BLaER1 treated with 17β-estradiol and CSF1 and Interleukin-3, amounts not matched to agents 10 nM and 100 nM (cell line): ENCODE measurements around the gene PUS7.
A peak's percentile ranks its signal among the peaks of the same experiment; 100 is the strongest.
"Not testable (repeated sequence)": the region's sequence is repeated elsewhere in the genome, so short reads cannot be mapped to it uniquely, and the experiment has no call there.

Experiments
- H3K27ac ChIP-seq, 11 experiments: shearing (Covaris generic); formaldehyde crosslinking; 2 replicates each; pipeline ENCODE4 v1.8.1; 2022
- H3K27me3 ChIP-seq, 11 experiments: shearing (Covaris generic); formaldehyde crosslinking; 2 replicates each; pipeline ENCODE4 v1.8.1; 2022
- H3K36me3 ChIP-seq, 11 experiments: shearing (Covaris generic); formaldehyde crosslinking; 2 replicates each; pipeline ENCODE4 v1.8.1; 2022
- H3K4me1 ChIP-seq, 10 experiments: shearing (Covaris generic); formaldehyde crosslinking; 2 replicates each; pipeline ENCODE4 v1.8.1; 2022
- H3K4me2 ChIP-seq, 11 experiments: shearing (Covaris generic); formaldehyde crosslinking; 2 replicates each; pipeline ENCODE4 v1.8.1; 2022
- H3K4me3 ChIP-seq, 10 experiments: shearing (Covaris generic); formaldehyde crosslinking; 2 replicates each; pipeline ENCODE4 v1.8.1; 2022
- H3K9ac ChIP-seq, 11 experiments: shearing (Covaris generic); formaldehyde crosslinking; 2 replicates each; pipeline ENCODE4 v1.8.1; 2022
- H3K9me3 ChIP-seq, 11 experiments: shearing (Covaris generic); formaldehyde crosslinking; replicated peaks in 1 of 11; 2 replicates each; pipeline ENCODE4 v1.8.1; 2022
- H4K20me1 ChIP-seq, 11 experiments: shearing (Covaris generic); formaldehyde crosslinking; 2 replicates each; pipeline ENCODE4 v1.8.1; 2022
- Cebpa-rat ChIP-seq, 11 experiments: shearing (Covaris generic); IDR thresholded peaks; 2 replicates each; pipeline ENCODE4 v1.8.1; 2022

PUS7 gene

DNA sequence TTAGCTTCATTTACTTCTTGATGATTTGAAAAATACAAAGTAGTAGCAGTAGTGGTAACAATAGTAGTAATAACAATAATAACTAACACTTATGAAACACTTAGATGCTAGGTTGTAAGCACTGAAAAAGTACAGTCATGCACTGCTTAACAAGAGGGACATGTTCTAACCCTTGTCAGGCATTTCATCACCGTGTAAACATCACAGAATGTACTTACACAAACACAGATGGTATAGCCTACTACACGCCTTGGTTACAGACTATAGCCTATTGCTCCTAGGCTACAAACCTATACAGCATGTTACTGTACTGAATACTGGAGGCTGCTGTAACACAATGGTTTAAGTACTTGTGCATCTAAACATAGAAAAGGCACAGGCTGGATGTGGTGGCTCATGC is 60.6 kb downstream of the PUS7 start:
- Histone ChIP-seq H3K27me3 (no peaks in the 10 kb centered on the region), H3K27ac (no peak overlapping the region), H4K20me1 (no peaks in the 10 kb centered on the region), H3K4me1 (no peaks in the 10 kb centered on the region), H3K4me3 (no peak overlapping the region), H3K36me3 (peaks cover 49 to 100% (median 87%) of the 10 kb centered on the region in 11 experiments), H3K9me3 (no peaks in the 10 kb centered on the region), H3K9ac (no peak overlapping the region), H3K4me2 (no peak overlapping the region)
- no peak for TF ChIP-seq Cebpa-rat (IDR thresholded peaks at IDR 0.05)

DNA sequence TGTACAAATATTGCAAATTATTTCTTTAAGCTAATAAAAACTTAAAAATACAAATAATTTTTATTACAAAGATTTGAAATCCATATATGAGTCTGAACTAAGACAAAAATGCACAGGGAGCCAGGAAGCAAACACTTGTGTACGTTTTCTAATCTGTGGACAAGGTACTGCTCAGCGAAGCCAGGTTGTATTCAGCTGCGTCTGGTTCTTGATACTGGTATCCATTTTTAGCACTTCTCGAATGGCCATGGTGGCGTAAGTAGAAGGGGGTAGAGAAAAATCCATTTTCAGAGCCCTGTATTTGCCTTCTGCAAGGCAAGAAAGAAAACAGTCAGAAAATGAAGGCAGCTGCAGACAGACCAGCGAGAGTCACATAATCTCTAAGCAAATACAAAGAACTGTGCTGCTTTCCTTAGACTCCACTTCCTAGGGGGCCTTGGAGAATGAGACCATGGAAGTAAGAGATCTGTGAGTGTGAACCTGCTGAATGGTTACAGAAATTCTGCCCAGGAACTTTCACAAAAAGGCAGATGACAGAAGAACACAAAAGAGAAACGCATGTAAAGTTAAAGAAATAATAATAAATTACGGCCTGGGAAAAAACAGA is 64.3 kb downstream of the PUS7 start:
- H3K4me1 ChIP-seq: peaks cover 0 to 7% (median under 1%) of the 10 kb centered on the region in 10 experiments; a peak in 3 of 20 replicates
- peaks cover 36 to 78% (median 62%) of the 10 kb centered on the region in 11 experiments for H3K36me3 ChIP-seq
- H3K9ac ChIP-seq: no peak overlapping the region
- H3K4me3 ChIP-seq: no peak overlapping the region
- no peaks in the 10 kb centered on the region for H3K9me3 ChIP-seq
- no peak overlapping the region for H3K27ac ChIP-seq
- H3K27me3 ChIP-seq: no peaks in the 10 kb centered on the region
- H3K4me2 ChIP-seq: no peak overlapping the region
- no peak for TF ChIP-seq Cebpa-rat (IDR thresholded peaks at IDR 0.05)
- no peaks in the 10 kb centered on the region for H4K20me1 ChIP-seq

DNA sequence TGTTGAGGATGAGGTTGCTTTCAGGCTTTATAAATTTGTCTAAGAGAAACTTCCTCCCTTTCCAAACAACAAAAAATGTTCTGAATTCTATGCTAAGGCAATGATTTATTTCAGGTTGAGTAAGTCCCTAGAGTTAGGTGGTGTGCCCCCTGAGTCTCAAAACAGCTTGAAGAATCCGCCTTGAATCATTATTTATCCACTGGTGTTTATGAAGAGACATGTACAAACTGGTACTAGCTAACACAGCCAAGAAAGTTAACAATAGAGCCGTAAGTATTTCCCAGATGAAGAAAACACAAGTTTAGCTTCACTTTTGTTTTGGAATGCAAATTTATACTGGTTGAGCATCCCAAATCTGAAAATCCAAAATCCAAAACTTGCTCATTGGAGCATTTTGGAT is 67.2 kb downstream of the PUS7 start:
- no peak overlapping the region for H3K27ac ChIP-seq
- H3K27me3 ChIP-seq: no peaks in the 10 kb centered on the region
- no peak for TF ChIP-seq Cebpa-rat (IDR thresholded peaks at IDR 0.05)
- no peak overlapping the region for H3K4me2 ChIP-seq
- peaks cover 0 to 10% (median 8%) of the 10 kb centered on the region in 10 experiments; a peak in 9 of 20 replicates for H3K4me1 ChIP-seq
- no peaks in the 10 kb centered on the region for H4K20me1 ChIP-seq
- H3K36me3 ChIP-seq: peaks cover 23 to 50% (median 38%) of the 10 kb centered on the region in 11 experiments
- H3K9ac ChIP-seq: no peak overlapping the region
- H3K9me3 ChIP-seq: no peaks in the 10 kb centered on the region
- H3K4me3 ChIP-seq: no peak overlapping the region

DNA sequence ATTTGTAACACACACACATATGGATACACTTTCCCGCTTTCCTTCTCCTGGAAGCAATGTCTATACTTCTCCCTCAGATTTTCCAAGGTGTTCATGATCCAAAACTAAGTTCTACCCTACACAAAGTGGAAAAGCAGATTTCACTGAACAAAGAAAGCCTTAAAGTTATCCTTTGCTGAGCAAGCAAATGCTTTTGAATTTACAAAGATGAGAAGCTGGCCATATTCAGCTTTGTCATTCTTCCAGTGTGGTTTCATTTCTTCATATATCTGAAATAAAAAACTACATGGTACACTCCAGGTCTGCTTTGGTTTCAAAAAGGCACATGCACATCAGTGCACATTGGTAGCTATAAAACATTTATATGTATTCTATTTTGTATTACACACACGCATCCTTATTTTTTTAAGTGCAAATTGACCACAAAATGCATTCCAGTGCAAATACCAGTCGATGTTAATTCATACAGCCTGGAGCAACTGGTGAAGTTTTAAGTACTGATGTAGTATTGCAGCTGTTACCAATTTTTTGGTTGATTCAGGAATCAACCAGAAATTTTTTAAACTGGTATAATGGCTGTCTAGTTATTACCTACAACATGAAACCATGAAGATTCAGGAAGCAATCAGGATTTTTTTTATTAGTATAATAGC is 67.8 kb downstream of the PUS7 start:
- Histone ChIP-seq H3K4me3 (no peak overlapping the region), H3K27me3 (no peaks in the 10 kb centered on the region), H3K4me2 (0 out of 22 replicates have a peak overlapping the region, but pooled peaks of 1 of the 11 experiments have one; percentile 27), H3K9ac (no peak overlapping the region), H3K27ac (no peak overlapping the region), H4K20me1 (no peaks in the 10 kb centered on the region), H3K4me1 (peaks cover 0 to 10% (median 8%) of the 10 kb centered on the region in 10 experiments; a peak in 10 of 20 replicates), H3K9me3 (no peaks in the 10 kb centered on the region), H3K36me3 (peaks cover 23 to 43% (median 32%) of the 10 kb centered on the region in 11 experiments)
- TF ChIP-seq Cebpa-rat (IDR thresholded peaks at IDR 0.05): no peak

DNA sequence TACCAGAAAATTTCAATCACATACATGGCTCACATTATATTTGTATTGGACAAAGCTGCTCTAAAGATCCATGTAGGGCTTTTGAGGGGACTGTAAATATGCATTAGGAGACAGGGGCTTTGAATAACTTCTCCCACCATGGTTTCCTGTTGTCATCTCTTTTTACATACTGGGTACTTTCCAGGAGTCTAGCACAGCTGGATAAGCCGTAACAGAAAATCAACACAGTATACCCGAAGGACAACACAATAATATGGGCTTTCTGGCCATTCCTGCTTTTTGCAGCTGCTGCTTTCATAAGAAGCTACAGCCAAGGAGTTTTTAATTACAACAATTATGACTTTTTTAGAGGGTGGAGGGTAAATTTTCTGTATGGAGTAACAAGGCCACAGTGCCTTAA is 70.0 kb downstream of the PUS7 start:
- peaks cover 5 to 21% (median 11%) of the 10 kb centered on the region in 11 experiments; a peak in 21 of 22 replicates for H3K36me3 ChIP-seq
- H4K20me1 ChIP-seq: no peaks in the 10 kb centered on the region
- TF ChIP-seq Cebpa-rat (IDR thresholded peaks at IDR 0.05): no peak
- peaks cover 9 to 24% (median 20%) of the 10 kb centered on the region in 10 experiments; a peak in 19 of 20 replicates for H3K4me1 ChIP-seq
- peak overlapping the region in 6 of 11 experiments; percentile 12 to 54 (median 25); a peak in 6 of 22 replicates for H3K4me2 ChIP-seq
- H3K9me3 ChIP-seq: no peaks in the 10 kb centered on the region
- H3K27ac ChIP-seq: no peak overlapping the region
- H3K4me3 ChIP-seq: no peak overlapping the region
- no peak overlapping the region for H3K9ac ChIP-seq
- H3K27me3 ChIP-seq: no peaks in the 10 kb centered on the region

DNA sequence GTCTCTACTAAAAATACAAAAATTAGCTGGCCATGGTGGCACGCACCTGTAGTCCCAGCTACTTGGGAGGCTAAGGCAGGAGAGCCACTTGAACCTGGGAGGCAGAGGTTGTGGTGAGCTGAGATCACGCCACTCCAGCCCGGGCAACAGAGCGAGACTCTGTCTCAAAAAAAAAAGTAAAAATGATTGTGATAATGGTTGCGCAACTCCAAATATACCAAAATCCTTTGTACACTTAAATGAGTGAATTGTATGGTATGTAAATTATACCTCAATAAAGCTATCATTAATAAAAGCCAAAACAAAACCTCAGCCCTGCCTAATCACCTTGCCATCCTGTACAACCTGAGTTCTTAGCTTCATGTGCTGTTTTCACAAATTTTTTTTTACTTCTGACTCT is 71.2 kb downstream of the PUS7 start:
- H4K20me1 ChIP-seq: not testable (repeated sequence)
- H3K4me1 ChIP-seq: peaks cover 17 to 32% (median 24%) of the 10 kb centered on the region in 10 experiments; a peak in 19 of 20 replicates
- peak in 7 of 11 experiments; percentile 10 to 56 (median 35); a peak in 4 of 22 replicates for TF ChIP-seq Cebpa-rat (IDR thresholded peaks at IDR 0.05)

DNA sequence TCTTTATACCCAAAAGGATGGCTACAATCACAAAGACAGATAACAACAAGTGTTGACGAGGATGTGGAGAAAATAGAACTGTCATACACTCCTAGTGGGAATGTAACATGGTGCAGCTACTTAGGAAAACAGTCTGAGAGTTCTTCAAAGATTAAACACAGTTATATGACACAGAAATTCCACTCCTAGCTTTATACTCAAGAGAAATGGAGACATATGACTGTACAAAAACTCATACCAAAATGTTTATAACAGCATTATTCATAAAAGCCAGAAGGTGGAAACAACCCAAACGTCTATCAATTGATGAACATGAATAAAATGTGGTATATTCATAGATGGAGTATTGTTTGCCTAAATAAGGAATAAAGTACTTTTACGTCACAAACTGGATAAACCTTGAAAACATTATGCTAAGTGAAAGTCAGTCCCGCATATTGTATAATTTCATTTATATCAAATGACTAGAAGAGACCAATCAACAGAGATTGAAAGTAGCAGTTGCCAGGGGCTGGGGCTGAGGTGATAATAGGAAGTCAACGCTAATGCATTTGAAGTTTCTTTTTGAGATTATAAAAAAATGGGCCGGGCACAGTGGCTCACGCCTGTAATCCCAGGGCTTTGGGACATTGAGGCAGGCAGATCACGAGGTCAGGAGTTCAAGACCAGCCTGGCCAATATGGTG is 71.8 kb downstream of the PUS7 start:
- Histone ChIP-seq H3K36me3 (peaks cover 0 to 5% (median 0%) of the 10 kb centered on the region in 11 experiments; a peak in 3 of 22 replicates), H3K4me3 (no peak overlapping the region), H4K20me1 (no peaks in the 10 kb centered on the region), H3K9ac (no peak overlapping the region), H3K4me2 (no peak overlapping the region), H3K27me3 (no peaks in the 10 kb centered on the region), H3K9me3 (no peaks in the 10 kb centered on the region), H3K27ac (no peak overlapping the region), H3K4me1 (peaks cover 18 to 33% (median 24%) of the 10 kb centered on the region in 10 experiments; a peak in 19 of 20 replicates)
- no peak for TF ChIP-seq Cebpa-rat (IDR thresholded peaks at IDR 0.05)

More for the DNA sequence above, 71.2 kb downstream of the PUS7 start:
- not testable (repeated sequence) for H3K27ac ChIP-seq, H3K9me3 ChIP-seq, H3K36me3 ChIP-seq, H3K27me3 ChIP-seq, H3K9ac ChIP-seq, H3K4me3 ChIP-seq, H3K4me2 ChIP-seq

DNA sequence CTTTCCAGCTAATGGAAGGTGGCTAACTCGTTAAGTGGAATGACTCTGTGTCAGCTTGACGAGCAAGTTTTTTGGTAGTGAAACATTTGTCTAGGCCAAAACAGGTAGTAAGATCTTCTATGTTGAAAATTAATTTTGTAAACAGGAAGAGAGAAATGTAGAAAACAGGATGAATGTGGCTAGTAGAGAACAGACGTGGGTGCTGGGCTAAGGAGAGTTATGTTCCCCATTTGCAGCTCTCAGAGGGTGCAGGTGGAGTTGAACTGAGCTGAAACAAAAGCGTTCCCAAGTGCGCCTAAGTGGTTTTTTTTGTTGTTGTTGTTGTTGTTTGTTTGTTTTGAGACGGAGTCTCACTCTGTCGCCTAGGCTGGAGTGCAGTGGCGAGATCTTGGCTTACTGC is 73.9 kb downstream of the PUS7 start:
- Histone ChIP-seq H3K27ac (peak overlapping the region in 8 of 11 experiments; percentile 12 to 52 (median 30); a peak in 8 of 22 replicates), H3K9ac (no peak overlapping the region)

DNA sequence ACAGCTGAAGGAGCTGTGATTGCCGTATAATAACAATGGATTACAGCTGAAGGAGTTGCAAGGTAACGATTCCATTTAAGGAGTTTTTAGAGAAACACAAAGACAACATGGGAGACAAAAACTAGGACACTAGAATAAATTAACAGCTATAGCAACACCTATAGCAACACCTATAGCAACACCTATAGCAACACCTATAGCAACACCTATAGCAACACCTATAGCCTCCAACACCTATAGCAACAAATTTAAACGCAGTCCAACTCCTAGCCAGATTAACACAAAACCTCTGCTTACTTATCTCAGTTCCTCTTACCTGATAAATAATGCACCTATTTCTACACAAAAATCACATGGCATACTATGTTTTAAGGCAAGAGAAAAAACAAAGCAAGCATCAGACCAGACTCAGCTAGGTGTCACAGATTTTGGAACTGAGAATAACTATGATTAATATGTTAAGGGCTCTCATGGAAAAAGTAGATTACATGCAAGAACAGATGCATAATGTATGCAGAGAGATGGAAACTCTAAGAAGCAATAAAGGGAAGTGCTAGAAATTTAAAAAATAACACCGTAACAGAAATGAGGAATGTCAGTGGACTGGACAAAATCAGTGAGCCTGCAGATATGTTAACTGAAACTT is 77.6 kb downstream of the PUS7 start:
- Histone ChIP-seq H3K36me3 (no peaks in the 10 kb centered on the region), H3K4me1 (peaks cover 8 to 27% (median 18%) of the 10 kb centered on the region in 10 experiments; a peak in 19 of 20 replicates), H4K20me1 (no peaks in the 10 kb centered on the region), H3K9me3 (no peaks in the 10 kb centered on the region), H3K4me3 (no peak overlapping the region), H3K9ac (no peak overlapping the region), H3K27ac (no peak overlapping the region), H3K27me3 (no peaks in the 10 kb centered on the region), H3K4me2 (no peak overlapping the region)
- TF ChIP-seq Cebpa-rat (IDR thresholded peaks at IDR 0.05): no peak

More for the DNA sequence above, 73.9 kb downstream of the PUS7 start:
- H3K4me1 ChIP-seq: peaks cover 16 to 33% (median 24%) of the 10 kb centered on the region in 10 experiments; a peak in 19 of 20 replicates
- H3K4me3 ChIP-seq: no peak overlapping the region
- H3K9me3 ChIP-seq: no peaks in the 10 kb centered on the region
- H3K4me2 ChIP-seq: peak overlapping the region in 10 of 11 experiments; percentile 15 to 54 (median 28); a peak in 15 of 22 replicates
- TF ChIP-seq Cebpa-rat (IDR thresholded peaks at IDR 0.05): no peak
- no peaks in the 10 kb centered on the region for H4K20me1 ChIP-seq
- no peaks in the 10 kb centered on the region for H3K27me3 ChIP-seq
- H3K36me3 ChIP-seq: no peaks in the 10 kb centered on the region

DNA sequence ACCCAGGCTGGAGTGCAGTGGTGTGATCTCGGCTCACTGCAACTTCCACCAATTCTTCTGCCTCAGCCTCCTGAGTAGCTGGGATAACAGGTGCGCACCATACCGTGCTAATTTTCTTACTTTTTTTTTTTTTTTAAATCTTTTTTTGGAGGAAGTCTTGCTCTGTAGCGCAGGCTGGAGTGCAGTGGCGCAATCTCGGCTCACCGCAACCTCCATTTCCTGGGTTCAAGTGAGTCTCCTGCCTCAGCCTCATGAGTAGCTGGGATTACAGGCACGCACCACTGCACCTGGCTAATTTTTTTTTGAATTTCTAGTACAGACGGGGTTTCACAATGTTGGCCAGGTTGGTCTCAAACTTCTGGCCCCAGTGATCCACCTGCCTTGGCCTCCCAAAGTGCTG is 79.9 kb downstream of the PUS7 start:
- H3K27ac ChIP-seq, H3K9ac ChIP-seq, H3K4me2 ChIP-seq, H3K4me3 ChIP-seq, H3K27me3 ChIP-seq, H3K9me3 ChIP-seq, H4K20me1 ChIP-seq, H3K36me3 ChIP-seq: not testable (repeated sequence)
- H3K4me1 ChIP-seq: peaks cover 0 to 14% (median 8%) of the 10 kb centered on the region in 10 experiments; a peak in 10 of 20 replicates
